Right forelimb (tissue), 1 donor: ENCODE measurements around the gene CEPT1.
"Not testable (repeated sequence)": the region's sequence is repeated elsewhere in the genome, so short reads cannot be mapped to it uniquely, and the experiment has no call there.

Experiments
- DNase-seq: peaks from one replicate; pipeline ENCODE4 v3.0.0-alpha.2; 2018

CEPT1 gene

DNA sequence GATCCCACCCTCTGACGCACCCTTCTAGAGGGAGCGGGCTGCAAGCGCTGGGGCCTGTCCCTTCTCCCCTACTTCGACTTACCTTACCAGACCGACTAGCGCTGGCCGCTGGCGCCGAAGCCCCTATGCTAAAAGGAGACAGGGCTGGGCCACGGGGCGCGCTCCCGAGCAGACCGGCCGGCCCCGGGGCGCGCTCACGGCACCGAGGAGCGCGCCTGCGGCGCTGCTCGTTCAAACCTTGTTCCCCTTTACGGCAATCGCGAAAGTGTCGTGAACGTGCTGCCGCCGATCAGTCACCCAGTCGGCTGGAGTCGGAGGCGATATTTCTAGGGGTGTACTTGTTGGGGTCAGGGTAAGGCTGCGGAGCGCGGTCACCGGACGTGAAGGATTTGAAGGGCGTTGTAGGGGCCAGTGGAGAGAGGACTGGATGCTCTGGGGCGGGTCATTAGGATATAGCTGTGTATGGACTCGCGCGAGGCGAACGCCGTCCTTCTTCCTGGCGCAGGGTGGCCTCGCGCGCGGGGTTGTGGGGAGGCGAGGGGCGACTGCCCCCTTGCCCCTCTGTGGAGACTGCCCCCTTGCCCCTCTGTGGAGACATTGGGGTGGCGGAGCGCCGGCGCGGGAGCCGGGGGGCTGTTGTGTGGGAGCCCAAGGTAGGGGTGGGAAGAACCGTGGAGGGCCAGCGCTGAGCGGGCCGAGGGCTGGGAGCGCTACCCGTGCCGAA, at the start of gene CEPT1, which contains the start of gene DRAM2:
Gene CEPT1 (plus strand): TSS at position 268 of the 724 bp plus-strand sequence. CDS start 7,492 bp downstream, outside the sequence.
Gene DRAM2 (minus strand): TSS at position 138 of the 724 bp plus-strand sequence. CDS start 8,539 bp downstream, outside the sequence.
- DNase-seq = peak; percentile 95

DNA sequence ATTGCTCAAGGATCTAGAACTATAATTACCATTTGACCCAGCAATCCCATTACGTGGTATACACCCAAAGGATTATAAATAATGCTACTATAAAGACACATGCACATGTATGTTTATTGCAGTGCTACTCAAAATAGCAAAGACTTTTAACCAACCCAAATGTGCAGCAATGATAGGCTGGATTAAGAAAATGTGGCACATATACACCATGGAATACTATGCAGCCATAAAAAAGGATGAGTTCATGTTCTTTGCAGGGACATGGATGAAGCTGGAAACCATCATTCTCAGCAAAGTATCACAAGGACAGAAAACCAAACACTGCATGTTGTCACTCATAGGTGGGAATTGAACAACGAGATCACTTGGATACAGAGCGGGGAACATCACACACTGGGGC, 44.6 kb upstream of the CEPT1 start:
- DNase-seq = not testable (repeated sequence)

DNA sequence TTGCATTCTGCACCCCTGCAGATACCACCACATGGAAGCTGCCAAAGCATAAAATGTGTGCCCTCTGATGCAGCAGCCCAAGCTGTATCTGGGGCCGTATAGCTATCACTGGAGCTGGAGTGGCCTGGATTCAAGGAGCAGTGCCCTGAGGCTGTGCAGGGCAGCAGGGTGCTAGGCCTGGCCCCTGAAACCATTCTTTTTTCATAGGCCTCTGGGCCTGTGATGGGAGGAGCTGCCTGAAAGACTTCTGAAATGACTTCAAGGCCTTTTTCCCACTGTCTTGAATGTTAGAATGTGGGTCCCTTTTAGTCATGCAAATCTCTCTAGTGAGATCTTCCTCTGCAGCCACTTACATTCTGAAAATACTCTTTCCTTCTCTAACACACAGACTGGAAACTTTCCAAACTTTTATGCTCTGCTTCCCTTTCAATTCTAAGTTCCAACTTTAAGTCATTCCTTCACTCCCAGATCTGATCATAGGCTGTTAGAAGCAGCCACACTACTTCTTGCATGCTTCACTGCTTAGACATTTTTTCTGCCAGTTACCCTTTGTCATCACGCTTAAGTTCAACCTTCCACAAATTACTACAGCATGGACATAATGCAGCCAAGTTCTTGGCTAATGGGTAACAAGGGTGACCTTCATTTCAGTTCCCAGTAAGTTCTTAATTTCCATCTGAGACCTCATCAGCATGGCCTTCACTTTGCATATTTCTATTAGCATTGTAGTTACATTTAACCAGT, 42.5 kb upstream of the CEPT1 start:
- DNase-seq = no peak

DNA sequence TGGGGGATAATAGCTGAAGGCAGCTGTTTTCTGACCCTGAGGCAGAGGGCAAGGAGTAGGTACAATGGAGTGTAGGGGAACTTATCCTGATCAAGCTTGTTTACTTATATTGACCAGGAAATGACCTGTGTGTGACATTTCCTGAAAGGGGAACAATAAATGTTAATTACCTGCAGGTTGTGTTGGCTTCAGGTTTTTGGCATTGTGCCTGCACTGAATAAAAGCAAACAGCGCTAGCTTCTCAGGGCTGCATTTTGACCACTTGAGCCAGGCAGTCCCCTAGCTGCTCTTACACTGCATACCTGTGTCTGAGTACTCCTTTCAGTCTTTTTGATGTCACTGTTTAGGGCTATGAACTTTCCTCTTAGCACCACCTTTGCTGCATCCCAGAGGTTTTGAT, 40.7 kb upstream of the CEPT1 start:
- no peak for DNase-seq

DNA sequence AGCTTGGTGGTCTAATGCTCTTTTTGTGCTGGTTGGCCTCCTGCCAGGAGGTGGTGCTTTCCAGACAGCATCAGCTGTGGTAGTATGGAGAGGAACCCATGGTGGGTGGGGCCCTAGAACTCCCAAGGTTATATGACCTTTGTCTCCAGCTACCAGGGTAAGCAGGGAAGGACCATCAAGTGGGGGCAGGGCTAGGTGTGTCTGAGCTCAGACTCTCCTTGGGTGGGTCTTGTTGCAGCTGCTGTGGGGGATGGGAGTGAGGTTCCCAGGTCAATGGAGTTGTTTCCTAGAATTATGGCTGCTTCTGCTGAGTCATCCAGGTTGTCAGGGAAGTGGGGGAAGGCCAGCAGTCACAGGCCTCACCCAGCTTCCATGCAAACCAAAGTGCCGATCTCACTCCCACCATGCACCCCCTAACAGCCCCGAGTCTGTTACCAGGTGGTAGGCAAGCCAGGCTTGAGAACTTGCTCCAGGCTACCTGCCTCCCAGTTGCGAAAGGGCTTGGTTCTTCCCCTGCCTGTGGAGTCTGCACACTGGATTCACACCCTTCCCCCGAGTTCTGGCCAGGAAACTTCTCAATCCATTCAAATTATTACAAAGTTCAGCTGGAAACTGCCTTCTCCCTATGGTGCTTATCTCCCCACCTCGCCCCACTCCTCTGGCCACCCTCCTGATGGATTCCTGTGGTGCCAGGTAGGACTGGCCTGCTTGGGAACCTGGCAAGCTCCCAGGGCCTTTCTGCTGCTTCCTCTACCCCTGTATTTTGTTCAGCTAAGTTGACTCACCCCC, 38.0 kb upstream of the CEPT1 start:
- no peak for DNase-seq

DNA sequence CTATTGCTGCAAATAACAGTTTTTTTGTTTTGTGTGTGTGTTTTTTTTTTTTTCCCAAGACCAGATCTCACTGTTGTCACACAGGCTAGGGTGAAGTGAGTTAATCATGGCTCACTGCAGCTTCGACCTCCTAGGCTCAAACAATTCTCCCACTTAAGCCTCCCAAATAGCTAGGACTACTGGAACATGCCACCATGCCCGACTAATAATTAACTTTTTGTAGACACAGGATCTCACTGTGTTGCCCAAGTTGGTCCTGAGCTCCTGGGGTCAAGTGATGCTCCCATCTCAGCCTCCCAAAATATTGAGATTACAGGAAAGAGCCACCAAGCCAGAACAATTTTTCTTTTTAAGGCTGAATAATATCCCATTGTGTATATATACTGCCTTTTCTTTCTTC, 35.0 kb upstream of the CEPT1 start:
- no peak for DNase-seq

DNA sequence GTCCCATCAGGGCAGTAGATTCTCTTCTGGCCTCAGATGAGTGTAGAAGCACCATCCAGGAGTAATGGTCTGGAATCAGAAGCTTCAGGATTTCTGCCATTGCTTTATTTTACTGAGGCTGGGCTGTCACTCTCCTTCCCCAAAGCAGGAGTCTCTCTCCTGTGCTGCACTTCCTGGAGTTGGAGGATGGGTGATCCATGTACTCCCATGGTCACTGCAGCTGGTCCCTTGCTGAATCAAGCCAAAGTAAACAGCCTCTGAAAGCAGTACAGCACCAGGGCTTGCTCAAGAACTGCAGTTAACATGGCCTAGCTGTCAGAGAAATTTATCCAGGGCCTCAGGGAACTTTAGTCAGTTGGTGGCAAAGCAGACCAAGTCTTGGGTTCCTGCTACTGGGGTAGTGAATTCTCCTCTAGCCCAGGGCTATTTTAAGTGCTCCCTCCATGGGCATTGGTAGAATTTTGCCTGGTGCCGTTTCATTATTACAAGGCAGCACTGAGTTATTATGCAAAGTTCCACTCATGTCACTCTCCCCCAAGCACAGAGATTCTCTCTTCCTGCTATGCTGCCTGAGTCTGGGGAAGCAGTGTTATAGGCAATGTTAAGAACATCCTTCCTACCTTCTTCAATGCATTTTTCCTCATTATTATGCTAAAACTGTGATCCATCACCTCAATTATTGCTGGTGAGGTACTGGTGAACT, 29.7 kb upstream of the CEPT1 start:
- no peak for DNase-seq

DNA sequence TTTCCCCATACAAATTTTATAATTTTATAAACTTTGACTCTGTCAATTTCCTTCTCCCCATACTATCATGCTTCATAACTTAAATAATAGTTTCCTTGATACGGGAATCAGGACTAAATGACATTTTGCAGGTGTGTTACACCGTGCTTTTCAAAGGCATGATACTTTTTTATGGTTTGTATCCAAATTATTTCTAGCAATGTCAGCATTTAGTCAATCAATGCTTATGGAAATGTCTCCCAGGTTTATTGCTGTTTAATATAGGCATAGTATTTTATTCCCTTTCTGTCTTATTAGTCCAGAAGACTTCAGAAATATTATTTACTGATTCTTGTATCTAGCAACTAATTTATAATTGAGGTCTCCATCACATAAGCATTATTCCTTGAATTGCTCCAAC, 23.5 kb upstream of the CEPT1 start:
- DNase-seq = no peak

DNA sequence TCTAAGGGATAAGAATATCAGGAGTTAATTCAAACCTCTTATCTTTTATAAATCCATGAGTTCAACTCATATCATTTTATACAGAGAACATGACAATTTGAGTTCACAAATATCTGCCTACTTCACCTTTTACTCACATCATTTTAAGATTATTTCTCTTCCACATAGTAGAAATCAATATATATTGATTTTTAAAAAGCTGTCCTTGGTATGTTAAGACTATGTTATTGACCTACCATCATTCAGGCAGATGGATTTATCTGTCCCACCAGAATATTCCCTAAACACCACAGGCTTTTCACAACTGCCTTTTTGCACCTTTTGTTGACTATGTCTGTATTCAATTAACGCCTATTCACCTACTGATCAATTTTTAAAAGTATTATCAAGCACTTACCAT, 13.7 kb upstream of the CEPT1 start:
- DNase-seq = no peak

DNA sequence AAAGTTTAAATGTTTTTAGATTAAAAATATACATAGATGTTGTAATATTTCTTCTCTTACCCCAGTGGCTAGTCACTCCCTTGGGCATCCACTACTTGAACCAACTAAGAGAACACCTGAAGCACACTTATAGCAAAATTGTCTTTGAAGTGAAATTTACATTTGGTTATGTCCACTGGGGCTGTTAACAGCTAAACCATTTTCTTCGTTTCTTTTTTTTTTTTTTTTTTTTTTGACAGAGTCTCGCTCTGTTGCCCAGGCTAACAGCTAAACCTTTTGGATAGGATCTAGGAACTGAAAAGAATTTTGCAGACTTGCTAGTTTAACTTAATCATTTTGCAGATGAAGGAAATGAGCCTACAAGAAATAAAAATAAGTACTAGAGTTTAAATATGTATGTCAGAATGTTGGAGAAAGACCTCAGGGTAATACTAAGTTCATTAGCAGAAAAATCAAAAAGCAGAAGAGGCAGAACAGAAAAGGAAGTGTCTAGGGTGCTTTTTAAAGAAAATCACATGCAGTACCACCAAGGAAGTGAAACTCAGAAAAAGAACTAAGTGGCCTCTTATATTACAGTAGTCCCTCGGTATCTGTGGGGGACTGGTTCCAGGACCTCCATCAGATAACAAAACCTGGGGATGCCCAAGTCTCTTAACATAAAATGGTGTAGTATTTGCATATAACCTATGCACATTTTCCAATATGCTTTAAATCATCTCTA, 11.9 kb upstream of the CEPT1 start:
- DNase-seq = no peak

DNA sequence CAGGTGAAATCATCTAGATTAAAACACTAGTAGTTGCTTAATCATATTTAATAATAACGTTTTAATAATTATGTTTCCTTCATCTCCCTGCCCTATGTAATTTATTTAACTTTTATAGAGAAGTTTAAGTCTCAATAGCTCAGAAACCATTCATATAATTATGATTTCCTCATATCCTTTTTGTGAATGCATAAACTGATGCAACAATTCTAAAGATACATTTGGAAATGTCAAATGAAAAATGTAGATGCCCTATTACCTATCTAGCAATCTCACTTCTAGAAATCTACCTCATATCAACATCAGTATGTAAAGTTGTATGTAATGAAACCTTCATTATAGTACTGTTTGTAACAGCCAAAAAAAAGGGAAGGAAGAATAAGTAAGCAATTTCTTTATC, 10.6 kb upstream of the CEPT1 start:
- DNase-seq = no peak

DNA sequence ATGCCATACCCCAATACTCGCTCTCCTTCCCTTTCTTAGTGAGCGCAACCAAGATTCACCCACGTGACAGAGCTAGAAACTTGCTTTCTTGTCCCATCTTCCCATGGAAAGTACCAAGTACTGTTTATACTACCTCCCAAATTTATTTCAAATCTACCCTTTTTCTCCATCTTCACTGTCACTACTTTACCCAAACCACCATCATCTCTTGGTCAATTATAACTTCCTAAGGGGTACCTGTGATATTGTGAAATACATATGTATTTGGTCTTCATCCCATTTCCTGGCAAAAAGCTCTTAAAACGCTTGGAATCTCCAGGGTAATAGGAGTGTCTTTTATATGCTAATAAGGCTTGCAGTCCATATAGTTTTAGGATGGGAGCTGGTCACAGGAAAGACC, 8.3 kb upstream of the CEPT1 start:
- no peak for DNase-seq

DNA sequence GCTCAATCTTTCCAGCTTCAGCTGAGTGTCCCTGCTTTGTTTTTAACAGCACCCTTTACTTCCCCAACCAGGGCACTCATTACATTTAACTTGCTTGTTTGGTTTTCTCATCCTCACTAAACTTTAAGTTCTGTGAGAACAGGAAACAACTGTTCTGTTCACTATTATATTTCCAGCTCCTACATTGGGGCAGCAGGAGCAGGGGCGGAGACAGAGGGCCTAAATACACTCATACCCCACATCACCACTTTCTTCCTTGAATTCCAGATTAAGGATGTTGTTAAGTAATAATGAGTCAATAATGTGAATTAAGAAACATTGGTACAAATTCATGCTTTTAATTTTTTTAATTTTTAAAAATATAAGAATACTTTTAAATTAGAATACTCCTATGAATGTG, 6.2 kb upstream of the CEPT1 start:
- DNase-seq = no peak

DNA sequence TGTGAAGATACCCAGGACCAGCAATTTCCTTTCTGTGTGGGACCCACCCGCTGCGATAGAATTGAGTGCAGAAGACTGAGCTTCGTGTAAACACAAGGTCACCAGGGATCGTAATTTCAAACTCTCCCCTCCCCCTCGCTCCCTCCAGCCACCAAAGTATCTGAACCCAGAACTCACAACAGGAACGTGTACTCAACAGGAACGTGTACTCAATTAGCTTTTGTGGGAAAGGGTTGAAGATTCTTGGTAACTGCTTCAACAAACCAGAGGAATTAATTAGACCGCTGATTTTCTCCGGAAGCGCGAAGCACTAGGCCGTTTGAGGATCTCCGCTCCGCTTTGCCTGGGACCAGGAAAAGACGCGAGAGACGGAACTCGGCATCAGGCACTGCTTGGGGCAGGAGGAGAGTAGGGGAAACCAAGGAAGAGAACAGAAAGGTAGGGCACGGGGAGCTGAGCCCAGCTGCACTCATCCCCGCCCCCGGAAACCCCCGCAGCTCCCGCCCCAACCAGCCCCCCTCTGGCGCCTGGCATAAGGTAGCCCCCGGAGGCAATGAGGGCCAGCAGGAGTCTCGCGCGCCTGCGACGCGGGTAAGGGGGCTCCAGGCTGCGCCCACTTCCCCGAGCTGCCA, 583 bp upstream of the CEPT1 start:
- no peak for DNase-seq

DNA sequence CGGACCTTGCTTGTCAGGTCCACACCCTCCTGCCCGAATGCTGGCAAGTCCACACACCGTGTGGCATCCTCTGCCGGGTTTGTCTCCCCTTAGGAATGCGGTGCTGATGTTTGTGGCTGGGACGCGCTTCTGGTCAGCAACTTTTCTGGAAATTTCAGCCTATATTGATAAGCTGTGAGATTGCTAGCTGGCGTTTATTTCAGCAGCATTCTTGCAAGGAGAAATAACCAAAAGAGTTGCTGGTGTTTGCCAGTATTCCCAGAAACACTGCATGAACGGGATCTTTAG, 601 bp downstream of the CEPT1 start:
- DNase-seq = no peak

DNA sequence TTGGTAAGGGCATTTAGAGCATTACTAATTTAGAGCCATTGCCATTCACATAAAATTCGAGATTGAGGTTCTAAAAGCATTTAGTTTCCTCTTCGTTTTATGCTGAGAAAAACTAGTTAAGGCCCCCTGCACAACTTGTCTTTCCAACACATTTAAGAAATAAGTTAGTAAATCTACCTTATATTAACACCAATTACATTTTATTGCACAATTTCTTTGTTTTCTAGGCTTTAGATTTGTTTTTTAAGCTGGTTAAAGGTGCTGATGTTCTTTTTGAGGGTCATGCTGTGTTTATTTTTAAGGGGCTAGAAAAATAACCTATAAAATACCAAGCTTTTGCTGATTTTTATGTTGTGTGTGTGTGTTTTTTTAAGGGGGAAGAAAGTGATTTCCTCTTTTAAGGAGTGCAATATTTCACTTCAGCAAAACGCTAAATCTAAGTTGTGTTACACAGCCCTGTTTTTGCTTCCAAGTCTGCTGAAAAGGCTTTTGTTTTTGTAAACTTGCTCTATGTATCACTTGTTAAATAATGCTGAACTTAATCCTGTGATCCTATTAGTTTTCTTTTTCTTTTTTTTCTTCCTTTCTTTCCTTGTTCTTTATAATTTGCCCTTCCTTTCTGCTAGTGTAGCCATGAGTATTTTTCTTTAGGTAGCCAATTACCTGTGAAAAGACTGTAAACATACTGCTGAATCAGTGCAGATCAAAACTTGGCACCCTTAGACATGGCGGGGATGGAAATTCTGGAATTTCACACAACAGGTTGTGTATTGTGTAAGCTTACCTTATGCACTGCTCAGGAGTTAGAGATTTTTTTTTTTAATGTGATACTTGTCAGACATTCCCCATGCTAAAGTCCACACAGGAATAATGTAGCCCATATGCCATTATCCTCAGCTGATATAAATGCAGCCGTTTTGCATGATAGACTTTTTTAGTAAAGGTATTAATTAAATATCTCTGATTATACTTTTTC, 1.5 kb downstream of the CEPT1 start:
- no peak for DNase-seq

DNA sequence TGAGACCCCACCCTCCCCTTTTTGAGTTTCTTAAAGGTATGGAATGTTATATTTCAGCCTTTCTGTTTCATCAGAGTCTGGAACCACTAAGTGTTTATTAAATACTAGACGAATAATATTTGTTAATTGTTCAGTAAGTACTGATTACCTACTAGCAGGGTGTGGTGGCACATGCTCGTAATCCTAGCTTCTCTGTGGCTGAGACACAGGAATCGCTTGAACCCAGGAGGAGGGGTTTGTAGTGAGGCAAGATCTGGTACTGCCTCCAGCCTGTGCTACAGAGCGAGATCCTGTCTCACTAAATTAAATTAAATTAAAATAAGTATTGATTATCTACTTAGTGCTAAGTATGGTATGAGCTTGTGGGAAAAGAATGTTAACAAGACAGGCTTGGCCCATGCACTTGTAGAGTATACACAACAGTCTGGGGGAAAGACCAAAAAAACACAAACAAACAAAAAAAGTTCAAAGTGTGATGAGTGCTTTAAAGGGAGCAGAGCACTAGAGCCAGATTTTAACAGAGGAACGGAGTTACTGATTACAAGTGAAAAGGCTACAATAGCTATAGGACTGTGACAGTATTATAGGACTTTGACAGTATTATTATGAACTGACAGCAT, 2.4 kb downstream of the CEPT1 start:
- DNase-seq = no peak

DNA sequence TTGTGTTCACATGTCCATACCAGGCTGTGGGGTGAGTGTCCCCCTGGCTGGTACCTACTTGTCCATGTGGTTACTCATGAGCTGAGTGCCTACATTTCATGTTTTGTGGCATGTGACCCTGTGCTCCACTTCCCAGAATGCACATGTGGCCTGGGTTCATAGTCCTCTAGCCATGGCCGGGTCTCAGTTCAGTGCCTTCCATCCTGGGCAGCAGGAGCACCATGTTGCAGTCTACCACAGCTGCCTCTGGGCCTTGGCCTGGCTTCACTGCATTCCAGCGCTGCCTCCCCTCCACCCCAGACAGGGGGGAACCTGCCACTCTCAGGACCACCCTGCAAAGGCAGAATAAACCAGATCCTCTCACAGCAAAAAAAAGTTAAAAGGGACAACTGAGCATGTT, 5.5 kb downstream of the CEPT1 start:
- no peak for DNase-seq

DNA sequence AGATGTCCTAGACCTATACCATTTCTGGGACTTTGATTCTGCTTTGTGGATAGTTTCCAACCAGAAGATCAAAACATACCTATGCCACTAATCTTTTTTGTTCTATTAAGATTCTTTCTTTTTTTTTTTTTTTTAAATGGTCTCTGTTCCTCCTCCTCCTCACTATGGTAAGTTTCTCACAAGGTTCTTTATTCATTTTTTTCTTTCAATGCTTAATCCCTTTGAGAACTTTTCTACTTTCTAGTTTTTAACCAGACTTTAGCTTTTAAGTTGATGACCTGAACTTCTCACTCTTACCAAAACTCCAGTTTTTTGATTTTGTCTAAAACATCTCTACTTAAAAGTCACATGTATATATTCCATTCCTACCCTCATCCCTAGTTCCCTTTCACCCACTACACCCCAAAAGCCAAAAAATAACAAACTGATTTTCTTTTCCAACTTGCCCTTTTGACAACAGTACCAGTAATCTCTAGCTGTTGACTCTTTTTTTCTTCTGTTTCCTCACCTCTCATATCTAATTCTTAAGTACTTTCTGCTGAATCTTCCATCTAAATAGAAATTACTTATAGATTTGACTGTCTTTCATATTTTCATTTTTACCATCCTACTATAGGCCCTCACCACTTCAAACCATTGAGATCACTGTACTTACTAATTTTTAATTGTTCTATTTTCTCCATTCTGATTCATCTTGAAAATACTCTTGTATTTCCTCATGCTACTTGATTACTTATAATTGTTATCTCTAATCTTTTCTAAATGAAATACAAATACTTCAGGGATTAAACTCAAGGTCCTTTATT, 6.1 kb downstream of the CEPT1 start:
- DNase-seq = no peak
